DMS153 treated with DMSO at 0.1 percent for 48 hours (cell line): Measurements from ENCODE around the gene CALU.

Source experiments
- DNase-seq: peaks from one replicate; lab custom pipeline; 2025; ENCODE audit not compliant: unreplicated experiment; lab: John Stamatoyannopoulos, UW

CALU gene

DNA sequence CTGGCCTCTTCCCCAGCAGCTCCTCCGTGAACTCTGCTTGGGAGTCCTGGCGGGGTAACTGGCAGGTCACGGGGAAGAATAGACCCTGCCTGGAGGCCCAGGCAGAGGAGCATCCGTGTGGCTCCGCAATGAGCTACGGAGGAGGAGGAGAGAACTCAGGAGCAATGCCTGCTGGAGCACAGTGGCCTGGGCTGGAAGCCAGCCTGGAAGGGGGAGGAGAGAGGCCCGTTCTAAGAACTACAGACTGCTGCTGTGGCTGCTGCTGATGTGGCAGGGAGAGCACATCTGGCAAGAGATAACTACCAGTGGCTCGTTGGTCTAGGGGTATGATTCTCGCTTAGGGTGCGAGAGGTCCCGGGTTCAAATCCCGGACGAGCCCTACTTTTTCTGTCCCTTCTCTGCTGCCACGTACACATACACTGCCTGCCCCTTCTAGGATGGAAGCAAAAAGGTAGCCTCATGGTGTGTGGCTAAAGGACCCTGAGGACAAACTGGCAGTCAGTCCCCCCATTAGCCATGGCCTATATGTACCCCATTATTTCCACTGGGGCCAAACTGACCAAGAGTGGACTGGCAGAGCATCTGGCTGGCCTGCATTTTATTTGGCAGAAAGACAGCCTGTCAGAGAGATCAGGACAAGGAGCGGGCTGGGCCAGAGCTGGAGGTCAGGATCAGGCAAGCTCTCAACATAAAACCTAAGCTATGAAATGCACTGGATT lies 44.1 kb downstream of the CALU start:
- DNase-seq = no peak

DNA sequence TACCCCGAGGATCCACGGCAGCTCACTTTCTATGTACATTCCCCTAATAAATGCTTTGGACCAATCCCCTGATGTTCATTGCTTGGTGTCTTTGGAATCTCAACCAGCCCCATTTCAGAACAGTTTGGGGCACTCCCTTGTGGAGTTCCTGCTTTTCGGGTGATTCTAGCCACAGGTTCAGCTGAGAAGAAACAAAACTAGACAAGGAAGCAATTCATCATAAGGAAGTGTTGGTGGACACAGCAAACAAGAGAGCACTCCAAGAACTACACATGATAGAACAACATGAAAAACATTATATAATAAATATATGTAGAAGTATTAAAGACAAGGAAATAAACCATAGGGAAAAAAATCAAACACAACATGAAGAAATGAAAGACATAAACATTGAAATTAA lies 46.6 kb downstream of the CALU start:
- DNase-seq = no peak

DNA sequence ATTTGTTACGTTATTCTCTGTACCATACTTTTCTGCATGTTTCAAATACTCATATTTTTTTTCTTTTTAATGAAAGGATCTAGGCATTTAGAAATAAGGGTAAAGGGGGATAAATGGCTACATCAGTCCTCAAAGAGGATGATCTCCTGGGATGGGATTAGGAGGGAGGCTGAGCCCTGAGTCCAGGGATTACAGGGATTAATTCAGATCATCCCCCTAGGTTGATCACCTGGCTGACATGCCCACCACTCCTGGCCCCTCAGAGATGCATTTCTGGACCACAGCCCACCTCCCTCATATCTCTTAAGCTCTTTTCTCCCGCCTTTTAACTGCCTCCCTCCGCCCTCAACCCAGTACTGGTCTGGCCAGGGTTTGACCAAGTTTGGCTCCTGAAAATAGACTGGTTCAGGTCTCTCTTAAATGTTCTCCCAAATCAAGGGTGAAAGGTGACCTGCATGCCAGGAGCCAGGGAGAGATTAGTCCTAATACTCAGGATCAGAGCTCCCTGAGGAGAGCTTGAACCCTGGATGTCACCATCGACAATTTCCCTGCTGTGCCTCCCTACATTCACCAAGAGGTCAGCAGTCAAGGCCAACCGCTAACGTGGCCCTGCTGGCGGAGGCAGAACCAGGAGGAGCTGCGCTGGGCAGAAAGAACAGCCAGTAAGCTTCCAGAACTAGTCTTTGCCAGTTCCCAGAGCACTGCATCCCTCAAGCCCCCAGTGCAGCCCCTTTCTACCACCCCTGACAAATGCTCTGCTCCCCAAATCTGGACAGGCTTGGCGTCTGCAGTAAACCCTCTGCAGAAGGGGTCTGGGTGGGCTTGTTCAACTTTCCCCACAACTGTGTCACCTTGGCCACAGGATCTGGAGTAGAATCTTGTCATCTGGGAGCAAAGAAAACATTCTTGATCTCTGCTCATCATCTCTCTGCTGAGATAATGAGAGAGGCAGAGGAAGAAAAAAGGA lies 49.6 kb downstream of the CALU start:
- DNase-seq = no peak

DNA sequence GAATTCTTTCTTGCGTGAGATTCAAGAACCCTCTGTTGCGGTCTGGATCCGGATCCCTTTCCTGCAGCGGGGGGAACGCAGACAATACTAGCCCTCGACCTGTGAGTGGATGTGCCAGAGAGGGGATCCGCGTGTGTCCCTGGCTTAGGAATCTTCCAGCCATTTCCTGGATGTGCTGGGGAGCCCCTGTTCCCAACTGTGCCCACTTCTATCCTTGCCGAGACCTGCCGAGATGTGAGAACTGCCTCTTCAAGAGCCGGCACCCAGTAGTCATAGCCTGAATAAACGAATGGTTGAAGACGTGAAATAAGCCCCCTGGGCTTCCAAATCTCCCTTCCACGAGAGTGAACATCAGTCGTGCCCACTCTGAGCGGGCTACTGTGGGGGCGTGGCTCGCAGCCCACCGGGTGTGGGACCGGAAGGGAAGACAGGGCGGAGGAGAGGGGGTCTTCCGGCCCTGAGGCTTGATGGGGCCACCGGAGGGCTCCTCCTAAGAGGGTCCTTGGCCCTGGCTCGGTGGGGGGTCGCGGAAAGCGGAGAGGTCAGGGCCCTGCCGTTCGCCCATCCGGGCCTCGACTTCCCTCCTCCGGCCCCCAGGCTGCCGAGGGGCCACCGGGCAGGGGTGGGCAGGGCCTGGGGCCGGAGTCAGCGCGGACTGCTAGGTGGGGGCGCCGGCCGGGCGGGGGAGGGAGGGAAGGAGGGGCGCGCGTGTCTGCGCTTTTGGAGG lies 51.3 kb downstream of the CALU start:
- DNase-seq = no peak

DNA sequence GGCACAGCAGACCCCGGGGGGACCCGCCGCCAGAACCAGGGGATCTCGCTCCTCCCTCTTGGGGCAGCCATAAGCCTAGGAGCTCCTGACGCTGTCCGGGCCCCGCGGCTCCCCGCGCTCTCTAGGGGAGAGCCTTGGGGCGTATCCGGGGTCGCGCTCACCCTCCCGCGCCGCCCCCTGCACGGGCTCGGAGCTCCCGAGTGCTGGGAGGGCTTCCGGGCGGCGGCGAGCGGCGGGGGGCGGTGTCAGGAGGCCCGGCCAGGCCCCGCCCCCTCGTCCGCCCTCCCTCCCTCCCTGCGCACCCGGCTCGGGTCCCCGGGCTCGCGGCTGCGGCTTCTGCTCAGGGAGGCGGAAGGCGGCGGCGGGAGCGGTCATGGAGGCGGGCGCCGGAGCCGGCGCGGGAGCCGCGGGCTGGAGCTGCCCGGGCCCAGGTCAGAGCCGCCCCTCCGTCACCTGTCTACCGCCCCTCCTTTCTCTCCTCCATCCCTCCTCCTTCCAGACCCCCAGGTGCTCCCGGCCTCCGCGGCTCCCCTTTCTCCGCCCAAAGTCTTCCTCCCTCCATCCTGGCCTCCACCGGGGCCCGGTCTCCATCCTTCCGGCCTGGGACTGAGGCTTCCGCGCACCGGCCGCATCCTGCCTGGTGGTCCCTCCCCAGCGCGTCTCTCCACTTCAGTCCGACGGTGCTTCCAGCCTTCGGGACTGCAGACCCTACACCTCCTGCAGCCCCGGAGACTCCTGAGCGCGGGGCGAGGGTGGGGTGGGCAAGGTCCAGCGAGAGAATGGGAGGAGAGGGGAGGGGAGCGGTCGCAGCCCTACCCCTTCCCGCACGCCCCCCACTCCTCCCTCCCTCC lies 52.2 kb downstream of the CALU start, which contains the start of gene CCDC136:
TSS of gene CCDC136 (plus strand) at position 848 of the 851 bp plus-strand sequence. CDS start 444 bp downstream, outside the sequence.
- DNase-seq = no peak

GRCh38 chr7:128791972-128792327 lies 52.8 kb downstream of the CALU start:
- DNase-seq = no peak

DNA sequence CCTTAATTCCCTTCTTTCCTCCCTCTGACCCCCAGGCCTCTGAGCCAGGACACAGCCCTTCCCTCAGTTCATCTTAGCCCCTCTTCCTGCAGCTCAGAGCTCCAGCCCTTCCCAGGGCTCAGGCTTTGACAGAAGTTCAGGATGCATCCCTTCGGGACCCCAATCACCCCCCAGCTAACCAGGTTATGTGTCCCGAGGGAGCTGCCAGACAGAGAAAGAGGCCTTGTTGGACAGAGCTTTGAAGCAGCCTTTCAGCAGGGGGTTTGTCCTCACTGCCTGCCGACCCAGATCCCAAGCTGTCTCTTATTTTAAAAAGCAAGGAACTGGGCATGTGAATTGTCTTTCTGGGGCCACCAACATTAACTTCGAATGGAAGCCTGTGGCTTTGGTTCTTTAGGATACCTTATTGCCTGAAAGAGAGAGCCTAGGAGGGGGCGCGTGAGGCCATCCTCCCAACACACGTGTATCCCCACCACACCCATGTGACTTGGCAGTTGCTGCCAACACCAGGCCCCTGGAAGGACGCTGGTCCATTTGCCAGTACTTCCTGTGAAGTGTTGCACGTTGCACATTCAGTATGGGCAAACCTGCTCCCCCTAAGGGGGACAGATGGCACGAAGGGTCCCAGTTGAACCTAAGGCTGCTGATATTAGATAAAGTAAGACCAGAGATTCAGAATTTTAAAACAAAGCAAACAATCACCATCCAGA lies 53.5 kb downstream of the CALU start:
- no peak for DNase-seq

DNA sequence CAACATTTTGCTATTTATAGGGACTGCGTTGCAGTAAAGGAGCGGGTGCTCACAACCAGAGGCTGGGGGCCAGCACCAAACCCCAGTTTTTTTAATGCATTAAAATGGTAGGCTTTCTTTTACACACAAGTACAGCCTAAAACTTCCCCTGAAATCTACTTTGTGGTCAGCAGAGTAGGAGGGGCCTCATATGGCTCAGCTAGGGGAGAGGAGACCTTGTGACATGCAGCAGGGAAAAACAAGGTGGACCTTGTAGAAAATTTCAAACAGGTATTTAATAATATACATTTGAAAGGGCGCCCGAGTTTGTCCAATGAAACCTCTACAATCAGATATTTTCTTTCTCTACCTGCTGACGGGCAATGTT lies 54.0 kb downstream of the CALU start:
- no peak for DNase-seq

DNA sequence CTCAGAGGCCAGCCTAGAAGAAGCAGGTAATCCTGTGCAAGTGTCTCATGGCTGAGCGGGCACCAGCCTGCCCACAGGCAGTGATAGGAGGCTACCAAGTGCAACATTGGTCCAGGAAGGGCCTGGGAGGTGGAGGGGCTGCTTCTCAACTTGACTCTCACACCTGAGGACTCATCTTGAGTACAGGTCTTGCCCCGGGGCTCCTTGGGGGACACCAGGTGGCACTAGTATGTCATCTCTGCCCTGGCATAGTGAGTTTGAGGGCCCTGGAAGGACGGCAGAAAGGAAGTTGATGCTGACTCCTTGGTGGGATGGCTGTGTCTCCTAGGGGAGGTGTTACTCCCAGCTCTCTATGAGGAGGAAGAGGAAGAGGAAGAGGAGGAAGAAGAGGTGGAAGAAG lies 54.9 kb downstream of the CALU start:
- DNase-seq = no peak

DNA sequence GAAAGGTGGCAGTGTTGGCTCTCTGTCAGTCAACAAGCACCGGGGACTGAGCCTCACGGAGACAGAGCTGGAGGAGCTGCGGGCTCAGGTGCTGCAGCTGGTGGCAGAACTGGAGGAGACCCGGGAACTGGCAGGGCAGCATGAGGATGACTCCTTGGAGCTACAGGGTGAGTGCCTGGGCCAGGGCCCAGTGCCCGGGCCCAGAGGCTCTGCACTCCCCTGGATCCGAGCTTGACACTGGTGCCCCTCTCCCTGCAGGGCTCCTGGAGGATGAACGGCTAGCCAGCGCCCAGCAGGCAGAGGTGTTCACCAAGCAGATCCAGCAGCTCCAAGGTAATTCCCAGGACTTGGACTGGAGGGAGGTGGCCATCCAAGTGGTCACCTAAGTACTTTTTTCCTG lies 55.3 kb downstream of the CALU start:
- no peak for DNase-seq

DNA sequence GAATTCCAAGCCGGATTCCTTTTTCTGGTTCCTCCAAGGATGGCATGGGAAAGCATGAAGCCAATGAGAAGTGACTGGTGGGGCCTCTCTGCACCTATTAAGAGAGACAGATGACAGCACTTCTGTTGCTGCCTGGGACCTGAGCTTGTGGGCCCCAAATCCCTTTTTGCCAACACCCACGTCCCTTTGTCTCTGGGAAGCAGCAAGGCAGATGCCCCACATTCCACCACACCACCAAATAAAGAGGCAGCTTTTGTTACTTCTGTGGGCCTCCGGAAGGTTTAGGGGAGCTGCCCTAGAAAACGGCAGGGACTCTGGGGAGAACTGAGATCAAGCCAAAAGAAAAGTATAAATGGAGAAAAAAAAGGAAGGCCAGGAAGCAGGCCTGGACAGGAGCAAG lies 56.0 kb downstream of the CALU start:
- DNase-seq = no peak

DNA sequence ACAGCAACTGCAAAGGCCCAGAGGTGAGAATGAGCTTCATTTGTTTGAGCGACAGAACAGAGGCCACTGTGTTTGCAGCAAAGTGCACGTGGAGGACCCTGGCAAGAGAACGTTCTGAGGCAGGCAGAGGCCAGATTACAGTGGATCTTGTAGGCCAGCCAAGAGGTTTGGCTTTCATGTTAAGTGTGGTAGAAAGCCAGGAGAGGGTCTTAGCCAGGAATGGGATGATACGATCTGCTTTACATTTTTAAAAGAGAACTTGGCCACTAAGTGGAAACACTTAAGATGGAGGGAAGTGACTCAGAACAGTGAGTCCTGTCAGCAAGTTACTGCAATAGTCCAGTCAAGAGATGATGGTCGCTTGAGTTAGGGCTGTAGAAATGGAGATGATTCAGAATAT lies 57.2 kb downstream of the CALU start:
- no peak for DNase-seq

DNA sequence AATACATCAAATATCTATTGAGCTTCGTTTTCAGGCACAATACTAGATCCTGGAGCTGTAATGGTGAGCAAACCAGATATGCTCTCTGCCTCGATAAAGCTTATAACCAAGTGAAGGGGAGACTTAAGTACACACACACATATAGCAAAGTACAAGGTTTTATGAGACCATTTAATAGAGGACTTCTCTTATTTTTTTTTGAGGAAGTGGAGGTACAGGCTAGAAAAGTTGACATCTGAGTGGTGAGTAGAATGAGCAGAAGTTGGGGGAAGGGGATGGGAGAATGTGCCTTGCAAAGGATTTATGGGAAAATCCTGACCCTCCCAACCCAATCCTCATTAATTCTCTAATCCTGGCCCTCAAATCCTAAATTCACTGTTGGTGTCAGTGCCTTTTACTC lies 60.3 kb downstream of the CALU start:
- no peak for DNase-seq

DNA sequence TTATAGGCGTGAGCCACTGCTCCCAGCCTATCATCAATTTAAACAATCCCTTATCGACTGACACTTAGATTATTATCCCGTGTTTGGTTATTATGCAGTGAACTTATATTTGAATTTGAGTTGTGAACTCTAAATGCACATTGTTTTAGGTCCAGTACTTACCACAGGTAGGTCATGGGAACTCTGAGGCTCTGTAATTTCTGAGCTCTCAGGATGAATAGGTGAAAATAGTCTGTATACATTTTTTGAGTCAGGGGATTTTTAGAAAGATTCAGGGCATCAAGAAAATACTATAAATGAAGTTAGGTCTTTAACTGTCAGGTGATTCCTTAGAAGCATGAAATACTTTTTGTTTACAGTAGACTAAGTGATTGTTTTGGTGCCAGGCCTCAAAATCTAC lies 61.4 kb downstream of the CALU start:
- DNase-seq = no peak

DNA sequence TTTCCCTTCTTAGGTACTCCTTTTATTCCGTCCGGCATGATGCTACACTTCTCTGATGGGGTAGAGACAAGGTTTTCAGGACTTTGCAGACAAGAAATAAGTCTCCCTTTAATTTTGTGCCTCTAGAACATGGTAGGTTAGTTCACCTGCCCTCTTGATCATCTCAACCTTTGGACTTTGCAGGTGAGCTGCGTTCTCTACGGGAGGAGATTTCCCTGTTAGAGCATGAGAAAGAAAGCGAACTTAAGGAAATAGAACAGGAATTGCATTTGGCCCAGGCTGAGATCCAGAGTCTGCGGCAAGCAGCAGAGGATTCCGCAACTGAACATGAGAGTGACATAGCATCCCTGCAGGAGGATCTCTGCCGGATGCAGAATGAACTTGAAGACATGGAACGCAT lies 61.8 kb downstream of the CALU start:
- no peak for DNase-seq

DNA sequence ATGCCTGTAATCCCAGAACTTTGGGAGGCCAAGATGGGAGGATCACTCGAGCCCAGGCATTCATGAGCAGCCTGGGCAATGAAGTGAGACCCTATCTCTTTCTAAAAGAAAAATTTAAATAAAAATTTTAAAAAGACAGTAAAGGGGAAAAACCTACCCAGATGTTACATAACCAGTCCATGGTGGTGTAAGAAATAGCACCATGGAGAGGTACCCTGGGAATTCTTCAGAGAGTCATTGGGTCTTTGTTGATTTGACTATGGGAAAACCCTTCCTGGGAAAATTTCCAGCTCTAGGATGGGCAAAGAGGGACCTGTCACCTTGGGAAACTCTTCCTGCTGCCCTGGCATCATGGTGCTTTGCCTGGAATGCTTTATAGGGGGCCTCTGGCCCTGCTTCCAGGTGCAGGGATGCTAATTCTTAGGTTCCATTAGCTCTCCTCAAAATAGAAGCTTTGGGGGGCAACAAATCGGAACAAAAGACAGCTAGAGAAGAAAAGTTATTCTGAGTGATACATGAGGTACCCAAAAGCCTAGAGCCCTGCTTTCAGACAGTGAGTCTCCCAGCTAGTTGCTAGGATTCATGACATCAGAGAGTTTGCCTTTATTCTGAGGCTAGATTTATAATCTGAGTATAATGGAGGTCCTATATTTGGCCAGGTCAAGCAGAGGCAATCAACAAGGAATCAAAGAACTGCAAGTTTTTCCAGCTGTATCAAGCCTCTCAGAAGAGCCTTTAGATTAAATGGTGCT lies 62.7 kb downstream of the CALU start:
- no peak for DNase-seq

DNA sequence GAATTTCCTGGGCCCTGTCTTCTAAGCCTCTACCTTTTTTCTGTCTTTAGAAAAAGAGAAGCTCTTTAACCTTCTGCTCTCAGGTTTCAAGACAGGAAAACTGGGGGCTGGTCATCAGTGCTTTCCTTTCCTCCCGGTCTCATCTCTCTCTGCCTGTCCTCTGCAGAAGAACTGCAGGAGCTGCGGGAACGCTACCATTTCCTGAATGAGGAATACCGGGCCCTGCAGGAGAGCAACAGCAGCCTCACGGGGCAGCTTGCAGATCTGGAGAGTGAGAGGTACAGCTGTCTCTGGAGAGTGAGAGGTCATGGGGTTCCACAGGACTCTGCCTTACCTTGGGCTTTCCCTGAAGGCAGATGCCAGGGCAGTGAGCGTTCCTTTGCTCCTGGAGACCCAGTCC lies 65.3 kb downstream of the CALU start:
- DNase-seq = no peak

GRCh38 chr7:128805225-128805624 lies 66.1 kb downstream of the CALU start:
- no peak for DNase-seq

DNA sequence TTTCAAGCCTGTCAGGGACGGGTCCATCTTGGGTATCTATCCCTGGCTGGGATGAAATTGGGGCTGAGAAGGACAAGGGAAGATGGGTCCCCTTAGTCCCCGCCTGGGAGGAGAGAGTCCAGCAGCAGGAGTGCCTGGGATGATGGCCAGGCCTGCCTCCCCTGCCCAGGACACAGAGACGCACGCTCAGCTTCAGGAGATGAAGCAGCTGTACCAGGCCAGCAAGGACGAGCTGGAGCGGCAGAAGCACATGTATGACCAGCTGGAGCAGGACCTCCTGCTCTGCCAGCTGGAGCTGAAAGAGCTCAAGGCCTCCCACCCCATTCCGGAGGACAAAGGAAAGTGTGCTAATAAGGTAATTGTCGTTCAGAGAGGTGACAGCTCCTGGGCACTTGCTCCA lies 68.0 kb downstream of the CALU start:
- no peak for DNase-seq
